Activated CD8-positive, alpha-beta memory T cell treated with anti-CD3 and anti-CD28 coated beads for 36 hours (primary cell): ENCODE data around the gene NSFL1C. TPM values are rescaled to one million over a fixed set of nuclear protein-coding genes. Genes with fewer than 3 reads are reported as not detected.
"Not testable (repeated sequence)": the region's sequence is repeated elsewhere in the genome, so short reads cannot be mapped to it uniquely, and the experiment has no call there.

Experiments
- CTCF ChIA-PET: fragments of 350-600 bp; sonication (Branson Sonifier 250); formaldehyde crosslinking; loops from one replicate; lab custom pipeline; 2021; ENCODE audit warnings: antibody characterized with exemption; lab: Charles Lee
- POLR2A ChIA-PET: fragments of 350-600 bp; sonication (Branson Sonifier 250); formaldehyde crosslinking; loops from one replicate; lab custom pipeline; 2021; ENCODE audit warnings: antibody characterized with exemption; lab: Charles Lee
- total RNA-seq, 2 experiments: library from RNA; stranded (reverse); gene quantifications; one replicate each; pipeline ENCODE4 v1.2.3, GENCODE V29; 2021

Gene NSFL1C
- total RNA-seq, 2 experiments from 2014 or later, result 89.5 to 91.3 TPM

- POLR2A ChIA-PET, result no interaction called here
- CTCF ChIA-PET, result no interaction called here
Measured at GRCh38 chr20:1415667-1416468, 50.8 kb downstream of the NSFL1C start.

GRCh38 chr20:1414982-1415381 is 51.7 kb downstream of the NSFL1C start:
- POLR2A ChIA-PET, result no interaction called here
- CTCF ChIA-PET, result no interaction called here

- ChIA-PET POLR2A (no interaction called here), CTCF (no interaction called here)
Measured at GRCh38 chr20:1405801-1406200, 60.8 kb downstream of the NSFL1C start.

- POLR2A ChIA-PET, result no interaction called here
- CTCF ChIA-PET, result interaction anchor here (1.4 kb wide), 1 partner anchor 63 kb away, joined by 5 read pairs; the partner anchor contains the start of gene NSFL1C
Measured at GRCh38 chr20:1403624-1404023, 63.0 kb downstream of the NSFL1C start.

GRCh38 chr20:1402149-1402548 is 64.5 kb downstream of the NSFL1C start:
- ChIA-PET CTCF (interaction anchor here (1.0 to 1.4 kb wide), 2 partner anchors 9 to 64 kb away, joined by 3 to 5 read pairs; partner anchors contain the start of gene NSFL1C), POLR2A (no interaction called here)

GRCh38 chr20:1401451-1401907 is 65.2 kb downstream of the NSFL1C start:
- ChIA-PET POLR2A (no interaction called here), CTCF (interaction anchor here (1.0 kb wide), 1 partner anchor 8 kb away, joined by 3 read pairs; no protein-coding TSS in a partner anchor)

- CTCF ChIA-PET, POLR2A ChIA-PET: not testable (repeated sequence)
Measured at GRCh38 chr20:1399678-1400366, 66.8 kb downstream of the NSFL1C start.

- POLR2A ChIA-PET, result not testable (repeated sequence)
- CTCF ChIA-PET, result interaction anchor here (0.7 to 1.1 kb wide), 3 partner anchors 73 to 99 kb away, joined by 3 read pairs; no protein-coding TSS in a partner anchor
Measured at GRCh38 chr20:1398185-1398584, 68.5 kb downstream of the NSFL1C start.

GRCh38 chr20:1397710-1398109 is 68.9 kb downstream of the NSFL1C start:
- CTCF ChIA-PET, result interaction anchor here (0.7 to 1.1 kb wide), 3 partner anchors 72 to 99 kb away, joined by 3 read pairs; no protein-coding TSS in a partner anchor
- POLR2A ChIA-PET, result no interaction called here

GRCh38 chr20:1396702-1397101 is 69.9 kb downstream of the NSFL1C start:
- ChIA-PET CTCF (no interaction called here), POLR2A (no interaction called here)

GRCh38 chr20:1396264-1396663 is 70.4 kb downstream of the NSFL1C start:
- CTCF ChIA-PET, result no interaction called here
- POLR2A ChIA-PET, result no interaction called here

- ChIA-PET CTCF (no interaction called here), POLR2A (no interaction called here)
Measured at GRCh38 chr20:1394686-1395085, 72.0 kb downstream of the NSFL1C start.

GRCh38 chr20:1393507-1393882 is 73.2 kb downstream of the NSFL1C start:
- ChIA-PET CTCF (interaction anchor here (0.7 kb wide), 1 partner anchor 9 kb away, joined by 3 read pairs; no protein-coding TSS in a partner anchor), POLR2A (interaction anchor here (1.3 kb wide), 1 partner anchor 68 kb away, joined by 5 read pairs; no protein-coding TSS in a partner anchor)

GRCh38 chr20:1392693-1393506 is 73.7 kb downstream of the NSFL1C start, which contains the start of gene FKBP1A:
TSS of gene FKBP1A (minus strand) at chr20:1393054. CDS start at chr20:1392998, 56 bp downstream.
- CTCF ChIA-PET, result interaction anchor here (0.7 kb wide), 1 partner anchor 9 kb away, joined by 3 read pairs; no protein-coding TSS in a partner anchor
- POLR2A ChIA-PET, result interaction anchor here (1.3 kb wide), 1 partner anchor 68 kb away, joined by 5 read pairs; no protein-coding TSS in a partner anchor

GRCh38 chr20:1392443-1392692 is 74.3 kb downstream of the NSFL1C start:
- CTCF ChIA-PET, result interaction anchor here (0.6 kb wide), 1 partner anchor 436 kb away, joined by 3 read pairs; no protein-coding TSS in a partner anchor
- POLR2A ChIA-PET, result interaction anchor here (1.7 to 2.4 kb wide), 2 partner anchors 35 to 67 kb away, joined by 5 to 10 read pairs; no protein-coding TSS in a partner anchor
